B cell (primary cell): ENCODE results near the gene GAPT. TPM values are rescaled to one million over a fixed set of nuclear protein-coding genes. Genes with fewer than 3 reads are reported as not detected.

ENCODE experiments used
- ATAC-seq: fragments of 200-7000 bp; cut with Tn5 transposase; one replicate; pipeline ENCODE4 v1.10.0; 2021; ENCODE audit warnings: low read depth, mild to moderate bottlenecking, moderate number of reproducible peaks, moderate library complexity
- CTCF ChIA-PET: fragments of 350-600 bp; sonication (Branson Sonifier 250); formaldehyde crosslinking; loops from one replicate; lab custom pipeline; 2021; ENCODE audit warnings: antibody characterized with exemption, inconsistent platforms; lab: Charles Lee
- POLR2A ChIA-PET: fragments of 350-600 bp; sonication (Branson Sonifier 250); formaldehyde crosslinking; loops from one replicate; lab custom pipeline; 2021; ENCODE audit warnings: antibody characterized with exemption; lab: Charles Lee
- DNase-seq: peaks from one replicate; pipeline ENCODE4 v3.0.0; 2013
- H2AFZ ChIP-seq: 2 replicates; pipeline ENCODE4 v1.6.1; 2012; ENCODE audit warnings: mild to moderate bottlenecking, low read depth, low read length; ENCODE audit not compliant: insufficient read depth, poor library complexity, severe bottlenecking
- H3K27ac ChIP-seq, 2 donors: 1 replicate in 1 of 2; 2 replicates in 1 of 2; pipeline ENCODE4 v1.5.1; 2012 to 2013; ENCODE audit warnings: low read length in 2 of 2, mild to moderate bottlenecking in 2 of 2, moderate library complexity in 1 of 2
- H3K27me3 ChIP-seq, 4 experiments: fragments of 200-600 bp in 1 of 4; sonication (generic) in 1 of 4; replicated peaks in 1 of 4; 1 replicate in 2 of 4; 2 replicates in 2 of 4; pipeline versions ENCODE4 v1.6.1 to v1.7.0; 2013 to 2016; ENCODE audit warnings: low read length in 3 of 4, mild to moderate bottlenecking in 2 of 4, mixed read lengths in 1 of 4, moderate library complexity in 1 of 4; ENCODE audit not compliant: insufficient read depth in 4 of 4, control insufficient read depth in 3 of 4; ENCODE audit errors: control extremely low read depth in 1 of 4
- H3K36me3 ChIP-seq, 2 experiments: replicated peaks in 1 of 2; 1 replicate in 1 of 2; 2 replicates in 1 of 2; pipeline versions ENCODE4 v1.6.1 to v1.7.1; 2013; ENCODE audit warnings: low read length in 1 of 2; ENCODE audit not compliant: insufficient read depth in 2 of 2, control insufficient read depth in 1 of 2; ENCODE audit errors: control extremely low read depth in 1 of 2, extremely low read depth in 1 of 2
- H3K4me1 ChIP-seq, 2 donors: fragments of 200-600 bp in 1 of 2; sonication (generic) in 1 of 2; 1 replicate in 1 of 2; 2 replicates in 1 of 2; pipeline versions ENCODE4 v1.5.1 to v1.6.1; 2013 to 2017; ENCODE audit warnings: low read length in 2 of 2; ENCODE audit not compliant: control insufficient read depth in 2 of 2, insufficient read depth in 2 of 2
- H3K4me2 ChIP-seq: replicated peaks from 2 replicates; pipeline ENCODE3; 2012; ENCODE audit warnings: mild to moderate bottlenecking, low read depth, low read length; ENCODE audit not compliant: poor library complexity, severe bottlenecking
- H3K4me3 ChIP-seq, 5 experiments: fragments of 200-600 bp in 1 of 5; sonication (generic) in 1 of 5; 1 replicate in 3 of 5; 2 replicates in 2 of 5; pipeline versions ENCODE4 v1.5.1 to v1.7.0; 2011 to 2016; ENCODE audit warnings: low read length in 4 of 5, mild to moderate bottlenecking in 4 of 5, low read depth in 2 of 5, control low read depth in 1 of 5, moderate library complexity in 1 of 5; ENCODE audit not compliant: insufficient read depth in 1 of 5; ENCODE audit errors: control extremely low read depth in 1 of 5, extremely low read depth in 1 of 5
- H3K79me2 ChIP-seq: fragments of 200-600 bp; sonication (generic); one replicate; pipeline ENCODE4 v1.6.0; 2016; ENCODE audit warnings: low read length; ENCODE audit not compliant: control insufficient read depth, insufficient read depth
- H3K9ac ChIP-seq: fragments of 200-600 bp; sonication (generic); 2 replicates; pipeline ENCODE4 v1.6.1; 2017; ENCODE audit warnings: mild to moderate bottlenecking, low read length, moderate library complexity
- H3K9me3 ChIP-seq, 3 donors: one replicate each; pipeline versions ENCODE4 v1.6.1 to v1.7.1; 2013; ENCODE audit warnings: low read length in 2 of 3; ENCODE audit not compliant: control insufficient read depth in 2 of 3, insufficient read depth in 1 of 3; ENCODE audit errors: control extremely low read depth in 1 of 3
- H4K20me1 ChIP-seq: 2 replicates; pipeline ENCODE4 v1.6.0; 2012; ENCODE audit warnings: mild to moderate bottlenecking, low read length; ENCODE audit not compliant: insufficient read depth, control insufficient read depth, poor library complexity, severe bottlenecking
- H3K27ac Mint-ChIP-seq: one replicate; pipeline ENCODE4 v1.8.0; 2021; ENCODE audit warnings: mixed read lengths
- H3K27me3 Mint-ChIP-seq: one replicate; pipeline ENCODE4 v1.8.0; 2021; ENCODE audit warnings: mixed read lengths
- H3K4me1 Mint-ChIP-seq: one replicate; pipeline ENCODE4 v1.8.0; 2021; ENCODE audit warnings: mixed read lengths
- H3K4me3 Mint-ChIP-seq: one replicate; pipeline ENCODE4 v1.8.0; 2021; ENCODE audit warnings: mixed read lengths
- H3K9me3 Mint-ChIP-seq: one replicate; pipeline ENCODE4 v1.8.0; 2022; ENCODE audit warnings: mixed read lengths; ENCODE audit not compliant: insufficient read depth
- CTCF ChIP-seq: fragments of 200-600 bp; IDR thresholded peaks from one replicate; pipeline ENCODE4 v1.8.0; 2022; ENCODE audit warnings: antibody characterized with exemption, mild to moderate bottlenecking
- EZH2 ChIP-seq: IDR thresholded peaks from 2 replicates; pipeline ENCODE4 v1.6.1; 2012; ENCODE audit warnings: borderline replicate concordance, low read depth, mild to moderate bottlenecking, moderate library complexity, low read length; ENCODE audit not compliant: insufficient read depth, poor library complexity, severe bottlenecking
- WGBS: methylation state at CpG from one replicate; pipeline ENCODE4 v1.1.5; 2013; ENCODE audit warnings: missing lambda C conversion rate; ENCODE audit not compliant: insufficient coverage; 5-methylcytosine and 5-hydroxymethylcytosine counted together
- intact Hi-C: fragments of 100-400 bp; cut with micrococcal nuclease; formaldehyde crosslinking; loops from one replicate; pipeline ENCODE4 v1.10.0; 2022
- polyA plus RNA-seq: library from polyadenylated mRNA; depleted of rRNA; stranded (reverse); fragments of >200 nt; gene quantifications from 2 replicates; pipeline ENCODE4 v1.2.3, GENCODE V29; 2012
- total RNA-seq, 2 donors: library from RNA; stranded (reverse); fragments of 120-200 nt in 1 of 2; gene quantifications; 1 replicate in 1 of 2; 2 replicates in 1 of 2; pipeline versions ENCODE4 v1.2.3 to v1.2.4, GENCODE V29; 2013 to 2022

Gene GAPT
- total and polyA plus RNA-seq, 2 donors (not counting 1 experiment from before 2014, with no cell fraction given), result 51.3 to 69.0 TPM

GRCh38 chr5:58482536-58482935, 8.7 kb upstream of the GAPT start:
- no peak overlapping the region for H3K27ac Mint-ChIP-seq
- Histone ChIP-seq H3K79me2 (no peaks in the 10 kb centered on the region), H4K20me1 (no peaks in the 10 kb centered on the region), H2AFZ (peak overlapping the region; percentile 2), H3K4me3 (no peak overlapping the region), H3K36me3 (no peaks in the 10 kb centered on the region), H3K9ac (no peak overlapping the region), H3K4me2 (no peak overlapping the region), H3K27me3 (no peaks in the 10 kb centered on the region), H3K27ac (no peak overlapping the region), H3K9me3 (no peaks in the 10 kb centered on the region), H3K4me1 (peaks cover 38 to 47% of the 10 kb centered on the region in 2 donors)
- DNase-seq, result no peak
- ChIA-PET CTCF (no interaction called here), POLR2A (no interaction called here)
- H3K9me3 Mint-ChIP-seq, result no peaks in the 10 kb centered on the region
- WGBS, result 100% methylated on average over 1 of the region's 1 CpG
- no peaks in the 10 kb centered on the region for H3K27me3 Mint-ChIP-seq
- H3K4me1 Mint-ChIP-seq, result peaks cover 17% of the 10 kb centered on the region
- no peak overlapping the region for H3K4me3 Mint-ChIP-seq
- no peak for ATAC-seq
- TF ChIP-seq CTCF (no peak), EZH2 (no peak)
- intact Hi-C loops, result loop anchor here (10.0 kb wide), 1 partner anchor 1448 kb away; no protein-coding TSS in a partner anchor

- Mint-ChIP-seq H3K4me1 (peaks cover 15% of the 10 kb centered on the region), H3K27ac (peak overlapping the region; percentile 72), H3K4me3 (peak overlapping the region; percentile 50), H3K27me3 (no peaks in the 10 kb centered on the region), H3K9me3 (no peaks in the 10 kb centered on the region)
- POLR2A ChIA-PET, result no interaction called here
- Histone ChIP-seq H4K20me1 (no peaks in the 10 kb centered on the region), H3K4me1 (peaks cover 30 to 44% of the 10 kb centered on the region in 2 donors), H3K36me3 (no peaks in the 10 kb centered on the region), H3K79me2 (no peaks in the 10 kb centered on the region), H3K4me3 (peak overlapping the region in 1 of 5 experiments; percentile 9), H3K27me3 (no peaks in the 10 kb centered on the region), H2AFZ (peak overlapping the region; percentile 7), H3K4me2 (peak overlapping the region; percentile 46), H3K27ac (peak overlapping the region in 1 of 2 donors; percentile 3), H3K9ac (no peak overlapping the region), H3K9me3 (no peaks in the 10 kb centered on the region)
- no peak for TF ChIP-seq CTCF
- TF ChIP-seq EZH2, result no peak
- DNase-seq (no peak), ATAC-seq (peak; percentile 69)
- CTCF ChIA-PET, result interaction anchor here (1.4 to 1.6 kb wide), 2 partner anchors 24 to 365 kb away, joined by 4 to 8 read pairs; no protein-coding TSS in a partner anchor
- 100% methylated on average over 1 of the region's 4 CpGs for WGBS
- intact Hi-C loops, result loop anchor here (10.0 kb wide), 1 partner anchor 1450 kb away; no protein-coding TSS in a partner anchor
These were observed 6.7 kb upstream of the GAPT start for GRCh38 chr5:58484505-58484904.
